T-helper 2 cell treated with Interferon-gamma antibody and Interleukin-4, amounts not matched to agents 5 μg/mL and 100 μg/mL, for 36 hours (primary cell): ENCODE results near the gene RENBP.

Experiments used
- DNase-seq: peaks from one replicate; pipeline ENCODE4 v3.0.0; 2021; ENCODE audit warnings: low spot score
- H3K27ac Mint-ChIP-seq: one replicate; pipeline ENCODE4 v1.8.0; 2021; ENCODE audit warnings: mild to moderate bottlenecking, mixed read lengths
- H3K27me3 Mint-ChIP-seq: one replicate; pipeline ENCODE4 v1.8.0; 2021; ENCODE audit warnings: low read depth, mixed read lengths
- H3K36me3 Mint-ChIP-seq: one replicate; pipeline ENCODE4 v1.8.0; 2021; ENCODE audit warnings: low read depth, mixed read lengths
- H3K4me1 Mint-ChIP-seq: one replicate; pipeline ENCODE4 v1.8.0; 2021; ENCODE audit warnings: low read depth, mixed read lengths
- H3K4me3 Mint-ChIP-seq: one replicate; pipeline ENCODE4 v1.8.0; 2022; ENCODE audit warnings: mild to moderate bottlenecking, moderate library complexity, mixed read lengths
- H3K9me3 Mint-ChIP-seq: one replicate; pipeline ENCODE4 v1.8.0; 2021; ENCODE audit warnings: mixed read lengths

RENBP gene

DNA sequence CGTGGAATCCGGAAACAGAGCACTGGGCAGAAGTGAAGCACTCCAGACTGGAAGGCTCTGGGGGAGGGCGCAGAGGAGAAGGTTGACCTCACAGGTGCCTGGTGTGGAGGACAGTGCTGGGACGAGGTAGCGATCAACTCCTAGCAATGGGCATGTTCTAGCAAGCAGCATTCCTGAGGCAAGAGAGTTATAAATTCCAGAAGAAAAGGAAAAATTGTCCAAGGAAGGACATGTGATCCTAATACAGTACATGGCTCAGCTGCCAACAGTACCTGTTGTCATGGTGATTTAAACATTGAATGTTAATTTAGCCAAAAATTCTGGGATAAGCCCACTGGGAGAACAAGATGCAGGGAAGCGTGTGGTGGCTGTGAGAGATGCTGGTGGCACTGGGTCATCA lies 26.6 kb downstream of the RENBP start:
- H3K27me3 Mint-ChIP-seq, result no peaks in the 10 kb centered on the region
- H3K27ac Mint-ChIP-seq, result no peak overlapping the region
- H3K4me1 Mint-ChIP-seq, result peaks cover 10% of the 10 kb centered on the region
- no peak for DNase-seq
- no peak overlapping the region for H3K4me3 Mint-ChIP-seq
- no peaks in the 10 kb centered on the region for H3K9me3 Mint-ChIP-seq
- peaks cover 36% of the 10 kb centered on the region for H3K36me3 Mint-ChIP-seq

DNA sequence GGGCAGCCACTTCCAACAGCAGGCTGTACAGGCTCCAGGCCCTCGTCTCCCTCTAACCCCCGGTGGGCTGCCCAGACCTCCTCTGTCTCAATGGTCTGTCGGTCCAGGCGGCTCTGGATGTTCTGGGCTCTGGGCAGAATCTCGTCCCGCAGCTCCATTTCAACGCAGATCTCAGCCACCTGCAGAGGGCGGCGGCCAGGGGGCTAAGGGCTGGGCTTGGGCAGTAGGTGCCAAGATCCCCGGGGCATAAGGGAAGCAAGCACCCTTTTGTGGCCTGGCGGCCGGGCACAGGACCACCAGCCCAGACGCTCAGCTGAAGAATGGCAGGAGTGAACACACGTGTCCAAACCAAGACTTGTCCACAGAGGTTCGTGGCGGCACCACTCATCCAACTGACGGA lies 30.7 kb downstream of the RENBP start:
- no peak for DNase-seq
- Mint-ChIP-seq H3K9me3 (no peaks in the 10 kb centered on the region), H3K27me3 (no peaks in the 10 kb centered on the region), H3K4me3 (no peak overlapping the region), H3K4me1 (peaks cover 4% of the 10 kb centered on the region), H3K27ac (no peak overlapping the region), H3K36me3 (peaks cover 28% of the 10 kb centered on the region)

DNA sequence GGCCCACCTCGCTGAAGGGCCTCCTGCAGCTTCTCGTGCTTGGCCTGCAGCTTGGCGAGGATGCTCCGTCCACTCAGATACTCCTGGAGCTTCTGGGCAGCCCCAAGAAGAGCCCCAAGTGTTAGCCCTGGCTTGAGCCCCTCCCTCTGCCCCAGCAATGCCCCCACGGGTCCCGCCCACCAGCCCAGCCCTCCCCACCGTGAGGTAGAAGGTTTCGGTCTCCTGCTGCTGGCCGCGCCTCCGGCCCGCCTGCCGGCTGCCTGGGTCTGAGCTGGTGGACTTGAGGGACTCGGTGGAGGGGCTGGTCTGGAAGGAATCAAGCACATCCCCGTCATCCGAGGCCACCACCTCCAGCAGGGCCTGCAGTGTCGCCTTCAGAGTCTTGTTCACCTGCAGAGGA lies 31.2 kb downstream of the RENBP start:
- Mint-ChIP-seq H3K36me3 (peaks cover 28% of the 10 kb centered on the region), H3K9me3 (no peaks in the 10 kb centered on the region), H3K27me3 (no peaks in the 10 kb centered on the region), H3K27ac (no peak overlapping the region), H3K4me1 (peaks cover 4% of the 10 kb centered on the region), H3K4me3 (no peak overlapping the region)
- no peak for DNase-seq

DNA sequence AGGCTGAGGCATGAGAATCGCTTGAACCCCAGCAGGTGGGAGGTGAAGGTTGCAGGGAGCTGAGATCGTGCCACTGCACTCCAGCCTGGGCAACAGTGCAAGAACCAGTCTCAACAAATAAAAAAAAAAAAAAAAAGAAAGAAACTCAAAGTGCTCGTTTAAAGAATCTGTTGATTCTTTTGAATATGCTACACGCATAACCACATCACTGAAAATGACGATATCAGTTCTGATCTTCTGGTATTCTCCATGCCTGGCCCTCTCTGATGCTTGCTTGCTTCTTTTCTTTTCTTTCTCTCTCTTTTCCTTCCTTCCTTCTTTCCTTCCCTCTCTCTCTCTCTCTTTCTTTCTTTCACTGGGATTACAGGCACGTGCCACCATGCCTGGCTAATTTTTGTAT lies 32.6 kb downstream of the RENBP start:
- no peak overlapping the region for H3K4me3 Mint-ChIP-seq
- peak overlapping the region; percentile 63 for H3K27ac Mint-ChIP-seq
- H3K4me1 Mint-ChIP-seq, result peaks cover 4% of the 10 kb centered on the region
- H3K27me3 Mint-ChIP-seq, result no peaks in the 10 kb centered on the region
- H3K9me3 Mint-ChIP-seq, result no peaks in the 10 kb centered on the region
- H3K36me3 Mint-ChIP-seq, result peaks cover 24% of the 10 kb centered on the region
- DNase-seq, result no peak

DNA sequence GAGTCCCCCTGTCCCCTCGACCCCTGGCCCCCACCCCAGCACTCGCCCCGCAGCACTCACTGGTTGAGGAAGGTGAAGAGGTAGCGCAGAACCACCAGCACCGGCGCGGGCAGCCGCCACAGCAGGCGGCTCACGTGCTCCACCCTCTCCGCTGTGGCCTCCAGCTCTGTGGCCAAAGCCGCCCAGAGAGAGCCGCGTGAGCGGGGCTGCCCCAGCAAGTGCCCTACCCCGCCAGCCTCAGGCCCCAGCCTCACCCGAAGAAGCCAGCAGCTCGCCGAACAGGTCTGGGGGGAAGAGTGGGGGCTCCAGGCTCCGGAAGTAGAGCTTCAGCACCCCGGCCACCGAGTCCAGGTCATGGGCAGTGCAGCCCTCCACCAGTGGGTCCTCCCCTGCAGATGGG lies 34.0 kb downstream of the RENBP start:
- no peak overlapping the region for H3K27ac Mint-ChIP-seq
- DNase-seq, result no peak
- H3K27me3 Mint-ChIP-seq, result no peaks in the 10 kb centered on the region
- peaks cover 4% of the 10 kb centered on the region for H3K4me1 Mint-ChIP-seq
- peaks cover 15% of the 10 kb centered on the region for H3K36me3 Mint-ChIP-seq
- no peaks in the 10 kb centered on the region for H3K9me3 Mint-ChIP-seq
- H3K4me3 Mint-ChIP-seq, result no peak overlapping the region

DNA sequence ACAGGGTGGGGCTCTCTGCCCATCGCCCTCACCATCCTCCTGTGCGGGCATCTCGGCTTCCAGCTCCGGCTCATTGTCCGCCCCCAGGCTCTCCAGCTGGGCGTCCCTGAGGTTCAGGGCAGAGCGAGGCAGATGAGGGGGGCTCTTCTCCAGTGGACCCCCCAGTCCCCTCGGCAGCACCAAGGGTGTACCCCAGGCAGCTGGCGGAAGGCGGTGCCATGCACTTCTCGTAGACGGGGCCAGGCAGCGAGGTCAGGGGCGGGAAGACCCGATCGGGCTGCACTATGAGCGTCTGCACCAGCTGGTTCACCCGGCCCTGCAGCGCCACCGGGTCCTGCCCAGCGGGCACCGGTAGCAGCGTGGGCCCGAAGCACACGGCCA lies 34.5 kb downstream of the RENBP start:
- Mint-ChIP-seq H3K4me1 (peaks cover 4% of the 10 kb centered on the region), H3K27ac (no peak overlapping the region), H3K27me3 (no peaks in the 10 kb centered on the region), H3K9me3 (no peaks in the 10 kb centered on the region), H3K4me3 (no peak overlapping the region), H3K36me3 (peaks cover 15% of the 10 kb centered on the region)
- DNase-seq, result no peak

DNA sequence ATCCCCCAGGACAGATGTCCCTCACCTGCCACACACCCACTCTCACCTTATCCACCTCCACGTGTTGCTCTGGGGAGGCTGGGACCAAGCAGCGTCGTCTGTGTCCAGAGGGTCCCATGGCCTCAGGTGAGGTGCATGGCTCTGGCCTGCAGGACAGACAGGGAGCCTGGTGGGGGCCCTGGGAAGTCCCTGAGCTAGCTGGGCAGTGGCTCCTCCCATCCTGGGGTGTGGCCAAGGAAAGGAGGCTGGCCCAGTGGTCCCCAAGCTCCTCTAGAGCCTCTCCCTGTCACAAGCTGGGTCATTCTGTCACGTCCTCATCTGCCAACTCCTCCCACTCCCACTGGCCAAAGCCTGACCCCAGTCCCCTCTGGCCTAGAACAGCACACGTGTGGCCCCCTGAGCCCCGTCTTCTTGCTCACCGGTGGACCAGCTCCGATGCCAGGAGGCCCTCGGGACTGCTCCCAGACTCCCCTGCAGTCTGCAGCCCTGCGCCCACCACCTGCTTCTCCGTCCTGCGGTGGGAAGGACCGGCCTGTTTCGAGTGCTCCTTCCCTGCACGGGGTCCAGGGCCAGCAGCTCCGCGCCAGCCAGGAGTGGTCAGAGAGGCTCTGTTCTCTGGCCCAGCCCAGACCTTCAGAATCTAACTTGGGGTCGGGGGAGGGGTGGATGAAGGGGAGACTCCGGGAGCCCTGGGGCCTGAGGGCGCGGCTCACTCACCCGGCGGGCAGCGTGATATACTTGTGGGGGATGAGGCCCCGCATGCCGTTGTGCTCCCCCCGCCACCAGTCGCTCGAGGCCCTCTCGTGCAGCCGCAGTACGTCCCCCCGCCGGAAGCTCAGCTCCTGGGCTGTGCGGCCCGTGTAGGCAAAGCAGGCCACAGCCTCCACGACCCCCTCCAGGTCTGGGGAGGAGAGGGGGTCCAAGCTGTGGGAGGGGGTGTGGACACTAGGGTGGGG lies 35.1 kb downstream of the RENBP start:
- DNase-seq, result no peak
- Mint-ChIP-seq H3K4me3 (no peak overlapping the region), H3K36me3 (peaks cover 15% of the 10 kb centered on the region), H3K4me1 (peaks cover 4% of the 10 kb centered on the region), H3K27me3 (no peaks in the 10 kb centered on the region), H3K27ac (no peak overlapping the region), H3K9me3 (no peaks in the 10 kb centered on the region)

DNA sequence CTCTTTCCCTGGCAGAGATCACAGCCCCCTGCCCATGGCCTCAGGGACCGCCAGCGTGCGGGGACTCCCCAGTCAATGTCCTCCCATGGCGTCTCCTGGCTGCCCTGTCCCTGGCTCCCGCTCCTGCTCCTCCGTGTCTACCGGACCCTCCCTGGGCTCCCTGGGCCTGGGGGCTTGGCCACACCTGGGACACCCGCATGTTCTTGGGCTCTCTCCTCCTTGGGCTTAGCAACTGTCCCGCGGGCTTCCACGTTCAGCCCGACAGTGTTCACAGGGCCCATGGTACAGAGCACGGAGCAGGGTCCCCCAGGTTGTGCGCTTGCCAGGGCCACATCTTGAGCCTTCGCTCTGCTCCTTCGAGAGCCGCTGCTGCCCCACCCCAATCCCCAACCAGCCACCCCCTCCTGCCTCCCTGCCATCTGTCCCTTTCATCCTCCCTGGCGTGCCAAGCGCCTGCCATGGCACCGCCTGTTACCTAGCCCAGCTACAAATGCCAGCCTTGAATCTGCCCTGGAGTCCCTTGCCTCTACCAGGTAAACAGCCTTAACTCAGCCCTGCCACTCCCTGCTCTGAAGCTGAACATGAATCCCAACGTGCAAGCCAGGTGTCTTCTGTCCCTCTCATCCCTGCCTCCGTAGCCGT lies 36.1 kb downstream of the RENBP start:
- H3K27ac Mint-ChIP-seq, result no peak overlapping the region
- peaks cover 11% of the 10 kb centered on the region for H3K36me3 Mint-ChIP-seq

DNA sequence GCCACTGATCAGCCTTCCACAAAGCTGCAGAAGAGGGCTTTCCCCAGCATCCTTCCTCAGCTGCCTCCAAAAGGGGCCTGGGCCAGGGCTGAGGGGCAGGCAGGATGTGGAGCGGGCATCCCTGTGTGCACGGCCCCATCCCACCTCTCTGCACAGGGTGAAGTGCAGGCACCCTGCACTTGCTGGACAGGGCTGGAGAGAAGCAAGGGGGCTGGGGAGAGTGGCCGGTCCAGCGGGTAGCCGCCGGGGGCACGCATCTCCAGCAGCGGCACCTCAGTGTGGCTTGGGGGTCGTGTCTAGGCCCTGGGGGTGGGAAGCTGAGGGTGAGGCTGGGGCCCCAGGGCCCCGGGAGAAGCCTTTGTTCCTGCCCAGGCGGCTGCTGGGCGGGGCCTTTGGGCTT lies 37.0 kb downstream of the RENBP start:
- no peak overlapping the region for H3K27ac Mint-ChIP-seq
- peaks cover 13% of the 10 kb centered on the region for H3K4me1 Mint-ChIP-seq
- no peak overlapping the region for H3K4me3 Mint-ChIP-seq
- no peaks in the 10 kb centered on the region for H3K27me3 Mint-ChIP-seq
- peaks cover 11% of the 10 kb centered on the region for H3K36me3 Mint-ChIP-seq
- H3K9me3 Mint-ChIP-seq, result no peaks in the 10 kb centered on the region
- DNase-seq, result no peak

More for the DNA sequence above, 36.1 kb downstream of the RENBP start:
- H3K4me3 Mint-ChIP-seq, result no peak overlapping the region
- H3K4me1 Mint-ChIP-seq, result peaks cover 10% of the 10 kb centered on the region
- DNase-seq, result no peak
- no peaks in the 10 kb centered on the region for H3K9me3 Mint-ChIP-seq
- H3K27me3 Mint-ChIP-seq, result no peaks in the 10 kb centered on the region

DNA sequence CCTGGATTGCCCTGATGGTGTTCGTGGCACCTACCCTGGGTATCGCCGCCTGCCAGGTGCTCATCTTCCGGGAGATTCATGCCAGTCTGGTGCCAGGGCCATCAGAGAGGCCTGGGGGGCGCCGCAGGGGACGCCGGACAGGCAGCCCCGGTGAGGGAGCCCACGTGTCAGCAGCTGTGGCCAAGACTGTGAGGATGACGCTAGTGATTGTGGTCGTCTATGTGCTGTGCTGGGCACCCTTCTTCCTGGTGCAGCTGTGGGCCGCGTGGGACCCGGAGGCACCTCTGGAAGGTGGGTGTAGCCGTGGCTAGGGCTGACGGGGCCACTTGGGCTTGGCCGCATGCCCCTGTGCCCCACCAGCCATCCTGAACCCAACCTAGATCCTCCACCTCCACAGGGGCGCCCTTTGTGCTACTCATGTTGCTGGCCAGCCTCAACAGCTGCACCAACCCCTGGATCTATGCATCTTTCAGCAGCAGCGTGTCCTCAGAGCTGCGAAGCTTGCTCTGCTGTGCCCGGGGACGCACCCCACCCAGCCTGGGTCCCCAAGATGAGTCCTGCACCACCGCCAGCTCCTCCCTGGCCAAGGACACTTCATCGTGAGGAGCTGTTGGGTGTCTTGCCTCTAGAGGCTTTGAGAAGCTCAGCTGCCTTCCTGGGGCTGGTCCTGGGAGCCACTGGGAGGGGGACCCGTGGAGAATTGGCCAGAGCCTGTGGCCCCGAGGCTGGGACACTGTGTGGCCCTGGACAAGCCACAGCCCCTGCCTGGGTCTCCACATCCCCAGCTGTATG lies 38.1 kb downstream of the RENBP start:
- Mint-ChIP-seq H3K9me3 (no peaks in the 10 kb centered on the region), H3K36me3 (peaks cover 5% of the 10 kb centered on the region), H3K4me1 (peaks cover 17% of the 10 kb centered on the region), H3K27ac (peak overlapping the region; percentile 20), H3K4me3 (no peak overlapping the region), H3K27me3 (no peaks in the 10 kb centered on the region)
- no peak for DNase-seq

DNA sequence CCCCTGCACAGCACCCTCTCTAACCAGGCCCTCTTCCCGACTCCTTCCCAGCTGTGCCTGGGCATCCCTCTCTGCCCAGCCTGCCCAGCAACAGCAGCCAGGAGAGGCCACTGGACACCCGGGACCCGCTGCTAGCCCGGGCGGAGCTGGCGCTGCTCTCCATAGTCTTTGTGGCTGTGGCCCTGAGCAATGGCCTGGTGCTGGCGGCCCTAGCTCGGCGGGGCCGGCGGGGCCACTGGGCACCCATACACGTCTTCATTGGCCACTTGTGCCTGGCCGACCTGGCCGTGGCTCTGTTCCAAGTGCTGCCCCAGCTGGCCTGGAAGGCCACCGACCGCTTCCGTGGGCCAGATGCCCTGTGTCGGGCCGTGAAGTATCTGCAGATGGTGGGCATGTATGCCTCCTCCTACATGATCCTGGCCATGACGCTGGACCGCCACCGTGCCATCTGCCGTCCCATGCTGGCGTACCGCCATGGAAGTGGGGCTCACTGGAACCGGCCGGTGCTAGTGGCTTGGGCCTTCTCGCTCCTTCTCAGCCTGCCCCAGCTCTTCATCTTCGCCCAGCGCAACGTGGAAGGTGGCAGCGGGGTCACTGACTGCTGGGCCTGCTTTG lies 38.9 kb downstream of the RENBP start:
- Mint-ChIP-seq H3K27ac (no peak overlapping the region), H3K4me1 (peaks cover 23% of the 10 kb centered on the region), H3K36me3 (peaks cover 5% of the 10 kb centered on the region), H3K4me3 (no peak overlapping the region), H3K27me3 (no peaks in the 10 kb centered on the region), H3K9me3 (no peaks in the 10 kb centered on the region)
- no peak for DNase-seq

DNA sequence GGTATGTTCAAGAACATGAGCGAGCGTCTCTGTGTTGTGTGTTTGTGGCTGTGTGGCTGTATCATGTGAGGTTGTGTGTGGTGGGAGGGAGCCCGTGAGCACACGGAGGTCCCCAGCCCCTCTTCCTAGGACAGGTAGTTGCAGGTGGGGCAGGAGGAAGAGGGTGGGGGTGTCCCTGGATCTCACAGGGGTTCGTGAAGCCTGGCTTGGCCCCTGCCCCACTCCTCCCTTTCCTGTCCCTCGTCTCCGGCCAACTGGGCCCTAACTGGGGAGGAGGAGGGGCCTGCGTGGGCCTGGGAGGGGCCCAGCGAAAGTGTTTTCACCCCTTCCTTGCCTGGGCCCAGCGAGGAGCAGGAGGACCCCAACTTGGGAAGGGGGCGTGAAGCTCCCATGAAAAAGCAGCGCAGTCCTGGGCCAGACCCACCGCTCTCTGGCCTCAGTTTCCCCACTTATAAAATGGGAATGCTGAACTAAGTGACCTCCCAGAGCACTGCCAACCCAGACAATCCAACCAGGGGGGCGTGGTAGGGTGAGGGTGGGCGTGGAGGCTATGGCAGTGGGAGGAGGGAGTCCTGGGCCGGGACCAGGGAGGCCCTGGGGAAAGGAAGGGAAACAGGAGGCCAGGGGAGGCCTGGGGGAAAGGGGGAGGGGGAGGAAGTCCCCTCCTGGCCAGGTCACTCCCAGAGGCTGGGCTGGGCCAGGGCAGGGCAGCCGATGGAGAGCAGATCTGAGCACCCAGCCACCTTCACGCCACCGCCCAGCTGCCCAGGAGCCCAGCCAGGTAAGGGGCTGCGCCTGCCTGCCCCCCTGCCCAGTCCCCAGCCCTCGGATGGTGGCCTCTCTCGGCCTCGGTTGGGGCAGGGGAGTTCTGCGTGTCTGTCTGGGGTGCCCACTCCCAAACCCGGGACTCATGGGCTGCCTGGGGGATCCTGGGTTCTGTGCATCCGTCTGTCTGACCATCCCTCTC lies 40.2 kb downstream of the RENBP start, which contains the start of gene AVPR2:
Gene AVPR2, plus strand, starts transcription at position 683 of the 967 bp plus-strand sequence. CDS start 473 bp downstream, outside the sequence.
- peaks cover 3% of the 10 kb centered on the region for H3K36me3 Mint-ChIP-seq
- peak within 1 kb of the TSS; percentile 24 for H3K4me3 Mint-ChIP-seq

More for the DNA sequence above, 40.2 kb downstream of the RENBP start, which contains the start of gene AVPR2:
- Mint-ChIP-seq H3K4me1 (peaks cover 24% of the 10 kb centered on the region), H3K27me3 (no peaks in the 10 kb centered on the region), H3K9me3 (no peaks in the 10 kb centered on the region), H3K27ac (peak within 1 kb of the TSS; percentile 74)
- no peak for DNase-seq
